GM12878 (cell line): ENCODE measurements around the gene PHF1. TPM values are rescaled to one million over a fixed set of nuclear protein-coding genes. Genes with fewer than 3 reads are reported as not detected.

Experiments
- ATF3 ChIP-seq: IDR thresholded peaks from 2 replicates; pipeline ENCODE4 v1.6.1; 2011; ENCODE audit warnings: low read depth, mild to moderate bottlenecking, low read length, moderate library complexity, borderline replicate concordance; ENCODE audit errors: extremely low read depth
- BACH1 ChIP-seq: fragments of 450-650 bp; IDR thresholded peaks from 2 replicates; pipeline ENCODE4 v1.6.1; 2017; ENCODE audit warnings: mild to moderate bottlenecking, borderline replicate concordance
- BCL11A ChIP-seq: IDR thresholded peaks from 2 replicates; pipeline ENCODE4 v1.6.1; 2011; ENCODE audit warnings: low read depth, low read length
- CBFB ChIP-seq: IDR thresholded peaks from 2 replicates; pipeline ENCODE4 v1.6.1; 2016; ENCODE audit warnings: antibody characterized with exemption, low read depth
- CTCF ChIP-seq, 3 experiments: IDR thresholded peaks in 2 of 3; conservative IDR thresholded peaks in 1 of 3; 2 replicates each; pipeline ENCODE4 v1.5.1; 2011; ENCODE audit warnings: low read depth in 3 of 3, low read length in 3 of 3, mild to moderate bottlenecking in 3 of 3, control low read depth in 2 of 3, moderate library complexity in 2 of 3, inconsistent platforms in 1 of 3, mixed read lengths in 1 of 3; ENCODE audit not compliant: control insufficient read depth in 2 of 3, insufficient read depth in 1 of 3; ENCODE audit errors: extremely low read depth in 1 of 3
- IRF4 ChIP-seq: IDR thresholded peaks from 2 replicates; pipeline ENCODE4 v1.6.1; 2011; ENCODE audit warnings: low read depth, low read length
- IRF5 ChIP-seq: fragments of 450-650 bp; IDR thresholded peaks from 2 replicates; pipeline ENCODE4 v1.6.1; 2017; ENCODE audit warnings: borderline replicate concordance
- POLR2A ChIP-seq: IDR thresholded peaks from 2 replicates; pipeline ENCODE4 v1.6.1; 2011; ENCODE audit warnings: low read depth, mild to moderate bottlenecking, low read length
- RAD21 ChIP-seq: IDR thresholded peaks from 2 replicates; pipeline ENCODE4 v1.6.1; 2011; ENCODE audit warnings: mild to moderate bottlenecking, low read depth, low read length, moderate library complexity; ENCODE audit not compliant: insufficient read depth
- RBBP5 ChIP-seq: fragments of 200-600 bp; sonication (generic); conservative IDR thresholded peaks from 2 replicates; pipeline ENCODE4 v1.6.1; 2016
- SUZ12 ChIP-seq: fragments of 200-600 bp; sonication (generic); IDR thresholded peaks from one replicate; pipeline ENCODE4 v1.6.1; 2018; ENCODE audit warnings: antibody characterized with exemption, mild to moderate bottlenecking; ENCODE audit not compliant: unreplicated experiment
- YY1 ChIP-seq: IDR thresholded peaks from 2 replicates; pipeline ENCODE4 v1.6.1; 2011; ENCODE audit warnings: low read depth, mild to moderate bottlenecking, low read length
- ZBED1 ChIP-seq: IDR thresholded peaks from 2 replicates; pipeline ENCODE4 v1.6.1; 2016; ENCODE audit warnings: borderline replicate concordance
- ZBTB11 ChIP-seq: fragments of 450-650 bp; formaldehyde crosslinking; IDR thresholded peaks from 2 replicates; pipeline ENCODE4 v1.5.0; 2022; ENCODE audit warnings: mild to moderate bottlenecking, missing genetic modification characterization
- ZNF622 ChIP-seq: fragments of 450-650 bp; IDR thresholded peaks from 2 replicates; pipeline ENCODE4 v1.6.1; 2017; ENCODE audit warnings: mild to moderate bottlenecking, inconsistent platforms
- polyA plus RNA-seq, 11 experiments: library from polyadenylated mRNA; depleted of rRNA in 4 of 11; unstranded in 6 of 11; stranded (reverse) in 5 of 11; fragments of >200 nt; fragmentation: Nextera tagmentation in 4 of 11; fragmentation: Illumina TruSeq in 1 of 11; extraction: Ambion mirVana in 4 of 11; extraction: Trizol in 1 of 11; gene quantifications; 1 replicate in 1 of 11; 2 replicates in 10 of 11; pipeline versions ENCODE4 v1.2.1 to v1.2.3, GENCODE V29; 2011 to 2016; ENCODE audit warnings: inconsistent platforms in 2 of 11, missing spikeins in 2 of 11, low read depth in 1 of 11
- total RNA-seq, 4 experiments: library from RNA; depleted of rRNA in 3 of 4; stranded (reverse); fragments of >200 nt in 3 of 4; fragmentation: Illumina TruSeq in 1 of 4; extraction: Trizol in 1 of 4; gene quantifications; 2 replicates each; pipeline versions ENCODE4 v1.2.1 to v1.2.3, GENCODE V29; 2013 to 2021
- TF ChIP-seq, protein P1 (sequence below): fragments of 450-650 bp; IDR thresholded peaks from 2 replicates; pipeline ENCODE4 v1.6.1; 2016; ENCODE audit warnings: mild to moderate bottlenecking
- TF ChIP-seq, protein P2 (sequence below): fragments of 450-650 bp; IDR thresholded peaks from 2 replicates; pipeline ENCODE4 v1.6.1; 2017; ENCODE audit warnings: mild to moderate bottlenecking, moderate library complexity

PHF1 gene
- total and polyA plus RNA-seq, 10 of the 15 experiments (the other 5 are each of a cell fraction or from before 2014, with no cell fraction given): 1.3 to 17.8 (median 6.2) TPM

GRCh38 chr6:33410711-33411631 is at the start of gene PHF1 (continued):
- TF ChIP-seq, protein P1, sequence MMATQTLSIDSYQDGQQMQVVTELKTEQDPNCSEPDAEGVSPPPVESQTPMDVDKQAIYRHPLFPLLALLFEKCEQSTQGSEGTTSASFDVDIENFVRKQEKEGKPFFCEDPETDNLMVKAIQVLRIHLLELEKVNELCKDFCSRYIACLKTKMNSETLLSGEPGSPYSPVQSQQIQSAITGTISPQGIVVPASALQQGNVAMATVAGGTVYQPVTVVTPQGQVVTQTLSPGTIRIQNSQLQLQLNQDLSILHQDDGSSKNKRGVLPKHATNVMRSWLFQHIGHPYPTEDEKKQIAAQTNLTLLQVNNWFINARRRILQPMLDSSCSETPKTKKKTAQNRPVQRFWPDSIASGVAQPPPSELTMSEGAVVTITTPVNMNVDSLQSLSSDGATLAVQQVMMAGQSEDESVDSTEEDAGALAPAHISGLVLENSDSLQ: no peak
- TF ChIP-seq RAD21 (no peak), SUZ12 (no peak), CTCF (IDR thresholded peaks at IDR 0.05 in 2 of 3, conservative IDR thresholded peaks at IDR 0.05 in 1 of 3; ENCODE audit: control insufficient read depth in 2 of 3, extremely low read depth in 1 of 3, insufficient read depth in 1 of 3, low read depth in 3 of 3, low read length in 3 of 3) (0 out of 6 replicates have a peak, but pooled peaks of 1 of the 3 experiments have one; percentile 3), BCL11A (no peak), YY1 (no peak), ZBTB11 (CRISPR knock-in tag) (no peak), CBFB (no peak), IRF5 (no peak), IRF4 (no peak), RBBP5 (no peak), ATF3 (no peak), ZNF622 (no peak), BACH1 (peak; percentile 49; the same call in 1 of the 2 replicates), POLR2A (peak; percentile 79), ZBED1 (no peak)
- TF ChIP-seq, protein P2, sequence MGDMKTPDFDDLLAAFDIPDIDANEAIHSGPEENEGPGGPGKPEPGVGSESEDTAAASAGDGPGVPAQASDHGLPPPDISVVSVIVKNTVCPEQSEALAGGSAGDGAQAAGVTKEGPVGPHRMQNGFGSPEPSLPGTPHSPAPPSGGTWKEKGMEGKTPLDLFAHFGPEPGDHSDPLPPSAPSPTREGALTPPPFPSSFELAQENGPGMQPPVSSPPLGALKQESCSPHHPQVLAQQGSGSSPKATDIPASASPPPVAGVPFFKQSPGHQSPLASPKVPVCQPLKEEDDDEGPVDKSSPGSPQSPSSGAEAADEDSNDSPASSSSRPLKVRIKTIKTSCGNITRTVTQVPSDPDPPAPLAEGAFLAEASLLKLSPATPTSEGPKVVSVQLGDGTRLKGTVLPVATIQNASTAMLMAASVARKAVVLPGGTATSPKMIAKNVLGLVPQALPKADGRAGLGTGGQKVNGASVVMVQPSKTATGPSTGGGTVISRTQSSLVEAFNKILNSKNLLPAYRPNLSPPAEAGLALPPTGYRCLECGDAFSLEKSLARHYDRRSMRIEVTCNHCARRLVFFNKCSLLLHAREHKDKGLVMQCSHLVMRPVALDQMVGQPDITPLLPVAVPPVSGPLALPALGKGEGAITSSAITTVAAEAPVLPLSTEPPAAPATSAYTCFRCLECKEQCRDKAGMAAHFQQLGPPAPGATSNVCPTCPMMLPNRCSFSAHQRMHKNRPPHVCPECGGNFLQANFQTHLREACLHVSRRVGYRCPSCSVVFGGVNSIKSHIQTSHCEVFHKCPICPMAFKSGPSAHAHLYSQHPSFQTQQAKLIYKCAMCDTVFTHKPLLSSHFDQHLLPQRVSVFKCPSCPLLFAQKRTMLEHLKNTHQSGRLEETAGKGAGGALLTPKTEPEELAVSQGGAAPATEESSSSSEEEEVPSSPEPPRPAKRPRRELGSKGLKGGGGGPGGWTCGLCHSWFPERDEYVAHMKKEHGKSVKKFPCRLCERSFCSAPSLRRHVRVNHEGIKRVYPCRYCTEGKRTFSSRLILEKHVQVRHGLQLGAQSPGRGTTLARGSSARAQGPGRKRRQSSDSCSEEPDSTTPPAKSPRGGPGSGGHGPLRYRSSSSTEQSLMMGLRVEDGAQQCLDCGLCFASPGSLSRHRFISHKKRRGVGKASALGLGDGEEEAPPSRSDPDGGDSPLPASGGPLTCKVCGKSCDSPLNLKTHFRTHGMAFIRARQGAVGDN: no peak
